T-helper 17 cell (primary cell): ENCODE measurements around the gene C19orf25. TPM values are rescaled to one million over a fixed set of nuclear protein-coding genes. Genes with fewer than 3 reads are reported as not detected.
"Not testable (repeated sequence)": the region's sequence is repeated elsewhere in the genome, so short reads cannot be mapped to it uniquely, and the experiment has no call there.

ENCODE experiments used
- ATAC-seq: fragments of 150-1000 bp; cut with Tn5 transposase; 2 replicates; pipeline ENCODE4 v1.10.0; 2021; ENCODE audit warnings: mild to moderate bottlenecking, moderate library complexity
- DNase-seq, 3 donors: peaks; one replicate each; pipeline versions ENCODE4 v3.0.0 to v3.0.0-alpha.2; 2020 to 2021
- H3K9me3 ChIP-seq: one replicate; pipeline ENCODE4 v1.7.0; 2013; ENCODE audit warnings: low read length, mild to moderate bottlenecking; ENCODE audit not compliant: control insufficient read depth, poor library complexity, severe bottlenecking
- H3K27ac Mint-ChIP-seq: one replicate; pipeline ENCODE4 v1.8.0; 2022; ENCODE audit warnings: mild to moderate bottlenecking, moderate library complexity, mixed read lengths
- H3K27me3 Mint-ChIP-seq: one replicate; pipeline ENCODE4 v1.8.0; 2022; ENCODE audit warnings: mixed read lengths
- H3K36me3 Mint-ChIP-seq: one replicate; pipeline ENCODE4 v1.8.0; 2022; ENCODE audit warnings: low read depth, mixed read lengths
- H3K4me1 Mint-ChIP-seq: one replicate; pipeline ENCODE4 v1.8.0; 2022; ENCODE audit warnings: mild to moderate bottlenecking, mixed read lengths
- H3K4me3 Mint-ChIP-seq: one replicate; pipeline ENCODE4 v1.8.0; 2022; ENCODE audit warnings: mild to moderate bottlenecking, moderate library complexity, mixed read lengths
- total RNA-seq, 4 donors: library from RNA in 2 of 4; stranded (reverse) in 2 of 4; gene quantifications; one replicate each; pipeline ENCODE4 v1.2.3 and lab custom pipeline; 2022 to 2026

C19orf25 gene
- total RNA-seq, 2 donors from 2014 or later, result 24.3 to 29.0 TPM

GRCh38 chr19:1488282-1488601, 9.2 kb upstream of the C19orf25 start:
- peaks cover 11% of the 10 kb centered on the region for H3K4me1 Mint-ChIP-seq
- DNase-seq (no peak), ATAC-seq (no peak)
- H3K27me3 Mint-ChIP-seq, result no peaks in the 10 kb centered on the region
- no peak overlapping the region for H3K4me3 Mint-ChIP-seq
- no peaks in the 10 kb centered on the region for H3K36me3 Mint-ChIP-seq
- peak overlapping the region; percentile 47 for H3K27ac Mint-ChIP-seq
- no peaks in the 10 kb centered on the region for H3K9me3 ChIP-seq

GRCh38 chr19:1487576-1488281, 8.7 kb upstream of the C19orf25 start:
- H3K36me3 Mint-ChIP-seq, result no peaks in the 10 kb centered on the region
- peaks cover 11% of the 10 kb centered on the region for H3K4me1 Mint-ChIP-seq
- H3K27ac Mint-ChIP-seq, result no peak overlapping the region
- H3K27me3 Mint-ChIP-seq, result no peaks in the 10 kb centered on the region
- ATAC-seq (no peak), DNase-seq (no peak)
- no peak overlapping the region for H3K4me3 Mint-ChIP-seq
- H3K9me3 ChIP-seq, result no peaks in the 10 kb centered on the region

- H3K4me1 Mint-ChIP-seq, result peaks cover 10% of the 10 kb centered on the region
- H3K27me3 Mint-ChIP-seq, result no peaks in the 10 kb centered on the region
- H3K4me3 Mint-ChIP-seq, result no peak overlapping the region
- no peak overlapping the region for H3K27ac Mint-ChIP-seq
- DNase-seq (no peak), ATAC-seq (no peak)
- no peaks in the 10 kb centered on the region for H3K9me3 ChIP-seq
- H3K36me3 Mint-ChIP-seq, result no peaks in the 10 kb centered on the region
Measured at GRCh38 chr19:1486720-1487575, 7.9 kb upstream of the C19orf25 start.

GRCh38 chr19:1483979-1484428, 5.0 kb upstream of the C19orf25 start:
- Mint-ChIP-seq H3K4me3 (no peak overlapping the region), H3K4me1 (peaks cover 11% of the 10 kb centered on the region), H3K27me3 (no peaks in the 10 kb centered on the region), H3K36me3 (peaks cover 3% of the 10 kb centered on the region), H3K27ac (no peak overlapping the region)
- no peaks in the 10 kb centered on the region for H3K9me3 ChIP-seq
- ATAC-seq, result no peak
- DNase-seq, result no peak

DNA sequence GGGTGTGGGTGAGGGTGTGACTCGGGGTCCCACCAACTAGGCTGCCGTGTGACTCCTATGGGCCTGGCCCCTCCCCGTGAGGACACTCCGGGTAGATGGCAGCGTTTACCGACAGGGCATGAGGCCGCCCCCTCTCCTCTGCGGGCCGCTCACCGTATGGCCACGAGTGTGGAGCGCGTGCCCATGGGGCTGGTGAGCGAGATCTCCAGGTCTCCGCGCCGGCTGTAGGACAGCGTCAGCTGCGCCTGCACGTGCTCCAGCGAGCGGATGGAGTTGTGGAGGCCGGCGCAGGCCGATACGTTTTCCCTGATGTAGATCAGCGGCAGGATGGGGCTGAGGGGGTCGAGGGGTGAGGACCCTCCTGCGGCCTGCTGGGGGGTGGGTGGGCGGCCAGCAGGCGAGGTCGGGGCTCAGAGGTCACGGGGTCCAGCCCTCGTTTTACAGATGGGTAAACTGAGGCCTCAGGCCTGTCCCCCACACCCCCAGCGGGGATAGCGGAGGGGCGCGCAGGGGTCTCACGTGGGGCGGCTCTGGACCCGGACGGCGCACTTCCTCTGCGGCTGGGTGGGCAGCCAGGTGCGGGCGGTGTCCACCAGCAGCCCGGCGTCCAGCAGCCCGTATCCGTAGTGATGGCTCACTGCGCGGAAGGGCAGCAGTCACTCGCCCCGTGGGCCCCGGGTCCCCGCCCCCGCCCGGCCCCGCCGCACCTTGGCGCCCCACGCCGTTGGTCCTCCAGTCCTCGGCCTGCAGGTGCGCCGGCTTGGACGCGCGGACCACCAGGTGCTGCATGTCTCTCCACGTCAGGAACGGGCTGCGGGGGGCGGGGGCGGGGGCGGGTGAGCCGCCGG, 4.3 kb upstream of the C19orf25 start:
- DNase-seq (no peak), ATAC-seq (no peak)
- peaks cover 12% of the 10 kb centered on the region for H3K4me1 Mint-ChIP-seq
- no peaks in the 10 kb centered on the region for H3K9me3 ChIP-seq
- no peaks in the 10 kb centered on the region for H3K27me3 Mint-ChIP-seq
- no peak overlapping the region for H3K27ac Mint-ChIP-seq
- peaks cover 4% of the 10 kb centered on the region for H3K36me3 Mint-ChIP-seq
- H3K4me3 Mint-ChIP-seq, result no peak overlapping the region

DNA sequence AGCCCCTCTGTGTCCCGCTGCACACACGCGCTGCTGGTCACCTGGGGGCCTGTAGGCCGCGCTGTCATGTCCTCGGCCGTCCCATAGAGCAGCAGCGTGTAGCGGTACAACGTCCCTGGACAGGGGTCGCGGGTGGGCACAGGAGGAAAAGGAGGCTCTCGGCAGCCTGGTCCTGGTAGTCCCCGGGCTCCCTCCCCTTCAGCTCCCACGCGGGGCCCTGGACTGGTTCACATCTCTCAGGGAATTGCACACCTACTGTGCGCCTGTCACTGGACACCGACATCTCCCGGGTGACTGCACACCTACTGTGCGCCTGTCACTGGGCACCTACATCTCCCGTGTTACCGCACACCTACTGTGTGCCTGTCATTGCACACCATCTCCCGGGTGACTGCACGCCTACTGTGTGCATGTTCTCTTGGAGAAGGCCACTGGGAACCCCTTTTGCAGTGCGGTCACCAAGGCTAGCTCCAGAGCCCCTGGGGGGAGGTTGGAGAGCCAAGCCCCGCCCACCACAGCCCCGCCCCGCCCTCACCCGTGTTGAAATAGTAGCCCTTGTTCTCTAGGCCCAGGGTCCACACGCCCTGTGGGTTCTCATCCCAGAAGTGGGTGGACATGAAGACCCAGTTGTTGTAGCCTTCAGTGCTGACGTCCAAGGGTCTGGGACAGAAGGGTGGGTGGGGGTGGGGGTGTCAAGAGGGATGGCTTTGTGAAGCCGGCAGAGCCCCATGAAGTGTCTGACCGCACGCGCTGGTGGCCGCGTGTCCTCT, 3.5 kb upstream of the C19orf25 start:
- H3K36me3 Mint-ChIP-seq, result peaks cover 4% of the 10 kb centered on the region
- ATAC-seq (no peak), DNase-seq (no peak)
- H3K4me1 Mint-ChIP-seq, result peaks cover 12% of the 10 kb centered on the region
- no peaks in the 10 kb centered on the region for H3K9me3 ChIP-seq
- H3K27ac Mint-ChIP-seq, result no peak overlapping the region
- no peak overlapping the region for H3K4me3 Mint-ChIP-seq
- no peaks in the 10 kb centered on the region for H3K27me3 Mint-ChIP-seq

DNA sequence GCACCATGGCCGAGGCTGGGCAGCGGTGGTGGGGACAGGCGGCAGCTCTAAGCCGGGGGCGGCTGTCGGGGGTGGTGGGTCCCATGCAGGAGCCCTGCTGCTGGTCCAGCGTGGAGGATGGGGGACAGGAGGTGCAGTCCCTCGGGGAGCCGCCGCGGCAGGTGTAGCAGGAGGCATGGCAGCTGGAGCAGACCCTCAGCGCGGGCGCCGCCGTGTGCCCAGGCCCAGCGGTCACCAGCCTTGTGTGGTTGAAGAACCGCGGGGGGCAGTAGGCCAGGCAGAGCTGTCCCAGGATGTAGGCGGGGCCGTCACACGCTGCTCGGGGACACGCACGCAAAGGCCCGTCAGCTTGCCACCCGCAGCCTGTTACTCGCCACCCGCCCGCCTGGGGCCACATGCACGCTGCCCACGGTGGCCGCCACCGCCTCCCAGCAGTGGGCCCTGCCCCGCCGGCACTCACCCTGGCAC, 2.9 kb upstream of the C19orf25 start:
- DNase-seq (no peak), ATAC-seq (no peak)
- H3K36me3 Mint-ChIP-seq, result peaks cover 4% of the 10 kb centered on the region
- H3K9me3 ChIP-seq, result no peaks in the 10 kb centered on the region
- no peak overlapping the region for H3K4me3 Mint-ChIP-seq
- H3K4me1 Mint-ChIP-seq, result peaks cover 14% of the 10 kb centered on the region
- no peak overlapping the region for H3K27ac Mint-ChIP-seq
- H3K27me3 Mint-ChIP-seq, result no peaks in the 10 kb centered on the region

DNA sequence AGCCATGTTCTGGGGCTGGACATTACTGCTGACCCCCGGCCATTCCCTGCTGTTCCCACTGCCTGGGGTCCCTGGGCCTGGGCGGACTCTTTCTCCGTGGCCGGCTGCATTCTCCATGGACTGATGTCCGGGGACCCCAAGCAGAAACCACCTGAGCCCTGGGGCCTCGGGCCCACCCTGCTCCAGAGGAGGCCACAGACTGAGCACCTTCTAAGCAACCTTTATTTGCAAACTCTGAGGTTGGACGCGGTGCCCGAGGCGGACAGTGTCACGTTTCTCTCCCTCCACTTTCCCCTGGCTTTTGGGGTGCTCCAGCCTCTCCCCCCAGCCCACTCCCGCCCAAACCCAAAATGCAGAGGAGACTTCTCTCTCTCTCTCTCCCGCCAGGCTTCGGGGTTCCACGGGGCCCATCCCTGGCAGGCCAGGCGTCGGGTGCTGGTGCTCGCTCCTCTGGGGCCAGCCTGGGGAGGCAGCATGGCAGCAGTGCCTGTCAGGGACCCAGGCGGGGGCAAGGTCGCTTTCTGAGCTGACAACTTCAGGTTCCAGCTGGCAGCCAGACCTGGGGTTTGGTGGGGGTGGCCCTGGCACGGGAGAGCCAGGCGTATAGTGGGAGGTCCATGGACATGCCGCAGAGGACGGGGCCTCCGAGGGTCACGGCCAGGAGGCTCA, 2.3 kb upstream of the C19orf25 start:
- H3K9me3 ChIP-seq, result no peaks in the 10 kb centered on the region
- ATAC-seq (no peak), DNase-seq (no peak)
- Mint-ChIP-seq H3K4me1 (peaks cover 14% of the 10 kb centered on the region), H3K4me3 (no peak overlapping the region), H3K27ac (no peak overlapping the region), H3K36me3 (peaks cover 4% of the 10 kb centered on the region), H3K27me3 (no peaks in the 10 kb centered on the region)

DNA sequence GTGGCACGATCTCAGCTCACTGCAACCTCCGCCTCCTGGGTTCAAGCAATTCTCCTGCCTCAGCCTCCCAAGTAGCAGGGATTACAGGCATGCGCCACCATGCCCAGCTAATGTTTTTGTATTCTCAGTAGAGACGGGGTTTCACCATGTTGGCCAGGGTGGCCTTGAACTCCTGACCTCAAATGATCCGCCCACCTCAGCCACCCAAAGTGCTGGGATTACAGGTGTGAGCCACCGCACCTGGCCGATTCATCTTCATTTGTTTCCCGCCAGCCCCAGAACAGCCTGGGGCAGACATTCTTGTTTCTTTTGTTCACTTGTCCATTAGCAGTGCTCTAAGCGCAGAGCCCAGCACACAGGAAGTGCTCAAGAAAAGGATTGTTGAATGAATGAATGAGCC, 2.0 kb downstream of the C19orf25 start:
- not testable (repeated sequence) for H3K36me3 Mint-ChIP-seq
- peak overlapping the region; percentile 37 for H3K27ac Mint-ChIP-seq

DNA sequence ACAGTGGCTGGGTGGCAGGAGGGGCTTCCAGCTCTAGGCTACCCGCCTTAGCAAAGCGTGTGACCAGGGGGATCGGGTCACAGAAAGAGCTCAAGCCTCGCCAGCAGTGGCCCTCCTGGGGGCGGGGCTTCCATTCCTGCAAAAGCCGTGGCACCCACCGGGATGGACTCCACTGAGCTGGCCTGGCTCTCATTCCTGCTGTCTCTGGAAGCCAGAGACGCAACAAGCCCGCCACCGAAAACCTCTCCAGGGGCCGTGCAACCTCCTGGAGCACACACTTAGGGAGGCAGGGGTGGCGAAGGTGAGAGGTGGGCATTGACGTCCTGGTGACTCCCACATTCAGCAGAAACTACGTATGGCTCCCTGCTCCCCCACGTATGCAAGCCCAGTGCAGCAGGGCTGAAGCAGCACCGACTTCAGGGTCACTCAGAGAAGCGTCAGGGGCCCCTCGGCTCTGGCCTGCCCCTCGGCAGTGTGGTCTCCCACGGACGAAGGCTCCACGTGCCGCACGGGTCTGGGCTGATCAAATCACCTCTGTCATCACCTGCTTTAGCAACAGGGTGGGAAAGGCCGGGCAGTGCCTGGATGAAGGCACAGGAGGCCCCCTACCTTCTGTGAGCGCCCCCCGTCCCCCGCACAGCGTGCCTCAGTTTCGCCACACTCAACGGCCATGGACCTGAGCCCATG, 3.1 kb downstream of the C19orf25 start:
- no peak for DNase-seq
- Mint-ChIP-seq H3K27ac (no peak overlapping the region), H3K36me3 (peaks cover 4% of the 10 kb centered on the region), H3K27me3 (no peaks in the 10 kb centered on the region), H3K4me1 (peaks cover 16% of the 10 kb centered on the region), H3K4me3 (no peak overlapping the region)
- no peaks in the 10 kb centered on the region for H3K9me3 ChIP-seq
- ATAC-seq, result no peak

More for the DNA sequence above, 2.0 kb downstream of the C19orf25 start:
- DNase-seq, ATAC-seq, H3K9me3 ChIP-seq, H3K27me3 Mint-ChIP-seq: not testable (repeated sequence)
- peaks cover 14% of the 10 kb centered on the region for H3K4me1 Mint-ChIP-seq
- peak overlapping the region; percentile 96 for H3K4me3 Mint-ChIP-seq

- no peaks in the 10 kb centered on the region for H3K9me3 ChIP-seq
- H3K27me3 Mint-ChIP-seq, result no peaks in the 10 kb centered on the region
- H3K27ac Mint-ChIP-seq, result no peak overlapping the region
- peaks cover 3% of the 10 kb centered on the region for H3K36me3 Mint-ChIP-seq
- ATAC-seq (no peak), DNase-seq (no peak)
- peaks cover 14% of the 10 kb centered on the region for H3K4me1 Mint-ChIP-seq
- H3K4me3 Mint-ChIP-seq, result no peak overlapping the region
Measured at GRCh38 chr19:1474765-1475351, 4.2 kb downstream of the C19orf25 start.
